ENCODE results near the gene CYBRD1.
"Not testable (repeated sequence)": the region's sequence is repeated elsewhere in the genome, so short reads cannot be mapped to it uniquely, and the experiment has no call there.

Gene CYBRD1

GRCh38 chr2:171516793-171517192, 5.5 kb upstream of the CYBRD1 start:
- no peak for DNase-seq

GRCh38 chr2:171520471-171520870, 1.8 kb upstream of the CYBRD1 start:
- DNase-seq, result no peak

- no peak for DNase-seq
Observed at GRCh38 chr2:171521361-171522051, 768 bp upstream of the CYBRD1 start.

GRCh38 chr2:171522788-171523087, 464 bp downstream of the CYBRD1 start:
- DNase-seq, result no peak

GRCh38 chr2:171523088-171524017, 1.1 kb downstream of the CYBRD1 start:
- DNase-seq, result peak; percentile 92

GRCh38 chr2:171524018-171524401, 1.7 kb downstream of the CYBRD1 start:
- DNase-seq, result no peak

- no peak for DNase-seq
Observed at GRCh38 chr2:171529914-171530313, 7.6 kb downstream of the CYBRD1 start.

GRCh38 chr2:171530378-171530777, 8.1 kb downstream of the CYBRD1 start:
- DNase-seq, result no peak

GRCh38 chr2:171530859-171531258, 8.6 kb downstream of the CYBRD1 start:
- DNase-seq, result not testable (repeated sequence)

GRCh38 chr2:171531291-171531690, 9.0 kb downstream of the CYBRD1 start:
- no peak for DNase-seq

GRCh38 chr2:171531836-171532450, 9.7 kb downstream of the CYBRD1 start:
- DNase-seq, result no peak

GRCh38 chr2:171533331-171533730, 11.1 kb downstream of the CYBRD1 start:
- DNase-seq, result no peak

GRCh38 chr2:171535528-171535927, 13.3 kb downstream of the CYBRD1 start:
- not testable (repeated sequence) for DNase-seq

GRCh38 chr2:171540437-171540836, 18.2 kb downstream of the CYBRD1 start:
- DNase-seq, result no peak

- DNase-seq, result no peak
Observed at GRCh38 chr2:171541202-171541887, 19.1 kb downstream of the CYBRD1 start.

- DNase-seq, result no peak
Observed at GRCh38 chr2:171545086-171545485, 22.8 kb downstream of the CYBRD1 start.

- DNase-seq, result no peak
Observed at GRCh38 chr2:171547256-171547655, 25.0 kb downstream of the CYBRD1 start.

GRCh38 chr2:171547720-171548119, 25.4 kb downstream of the CYBRD1 start:
- no peak for DNase-seq

- no peak for DNase-seq
Observed at GRCh38 chr2:171550613-171551012, 28.3 kb downstream of the CYBRD1 start.

GRCh38 chr2:171551836-171552235, 29.6 kb downstream of the CYBRD1 start:
- DNase-seq, result no peak

- no peak for DNase-seq
Observed at GRCh38 chr2:171553236-171553635, 31.0 kb downstream of the CYBRD1 start.

- no peak for DNase-seq
Observed at GRCh38 chr2:171553858-171554257, 31.6 kb downstream of the CYBRD1 start.

GRCh38 chr2:171554991-171555615, 32.8 kb downstream of the CYBRD1 start:
- DNase-seq, result no peak

Data from retina (tissue), 1 donor.